ENCODE measurements around the gene WDFY3. TPM values are rescaled to one million over a fixed set of nuclear protein-coding genes. Genes with fewer than 3 reads are reported as not detected.

WDFY3 gene
- total and polyA plus RNA-seq, 9 of the 15 experiments (the other 6 are each of a cell fraction or from before 2014, with no cell fraction given) = 0.58 to 13.5 (median 9.4) TPM

- Histone ChIP-seq H4K20me1 (replicated peaks; ENCODE audit: control insufficient read depth, insufficient read depth, low read length) (no peaks in the 10 kb centered on the region), H3K36me3 (ENCODE audit: control insufficient read depth, insufficient read depth, low read length) (0 out of 3 replicates have a peak, but pooled peaks cover 3% of the 10 kb centered on the region), H3K9me3 (replicated peaks; ENCODE audit: control insufficient read depth, insufficient read depth, low read depth, low read length) (no peaks in the 10 kb centered on the region), H3K4me1 (replicated peaks in 1 of 2; ENCODE audit: control insufficient read depth in 2 of 2, insufficient read depth in 2 of 2, low read length in 2 of 2) (no peaks in the 10 kb centered on the region), H3K4me3 (no peak overlapping the region), H3K27me3 (ENCODE audit: control insufficient read depth in 2 of 2, insufficient read depth in 2 of 2, low read length in 2 of 2) (no peaks in the 10 kb centered on the region), H2AFZ (ENCODE audit: low read depth, low read length) (no peak overlapping the region), H3K27ac (ENCODE audit: extremely low read depth, low read depth, low read length) (no peak overlapping the region), H3K79me2 (ENCODE audit: control insufficient read depth, insufficient read depth, low read length) (no peaks in the 10 kb centered on the region), H3K9me1 (ENCODE audit: control insufficient read depth, insufficient read depth, low read length) (no peaks in the 10 kb centered on the region), H3K4me2 (ENCODE audit: insufficient read depth, low read length) (no peak overlapping the region), H3K9ac (ENCODE audit: insufficient read depth in 1 of 2, low read depth in 2 of 2, low read length in 2 of 2) (no peak overlapping the region)
- intact Hi-C loops (cut with micrococcal nuclease) = no loop called here
- DNase-seq (ENCODE audit: extremely low read depth in 1 of 4, low spot score in 3 of 4) (no peak), FAIRE-seq (no peak), ATAC-seq (no peak)
- ChIA-PET POLR2A (no interaction called here), CTCF (ENCODE audit: low intra/inter-chr PET ratio) (no interaction called here)
- BruUV-seq (replicated peaks) = no TSS peak
- in situ Hi-C loops (cut with MboI) = no loop called here
- no peak for TF ChIP-seq ZBED1 (IDR thresholded peaks at IDR 0.05)
- TF ChIP-seq JUND (IDR thresholded peaks at IDR 0.05; ENCODE audit: borderline replicate concordance, low read depth, low read length) = no peak
- TF ChIP-seq JUND (tag; IDR thresholded peaks at IDR 0.05; ENCODE audit: borderline replicate concordance, low read depth, low read length) = no peak
- TF ChIP-seq, protein P1, sequence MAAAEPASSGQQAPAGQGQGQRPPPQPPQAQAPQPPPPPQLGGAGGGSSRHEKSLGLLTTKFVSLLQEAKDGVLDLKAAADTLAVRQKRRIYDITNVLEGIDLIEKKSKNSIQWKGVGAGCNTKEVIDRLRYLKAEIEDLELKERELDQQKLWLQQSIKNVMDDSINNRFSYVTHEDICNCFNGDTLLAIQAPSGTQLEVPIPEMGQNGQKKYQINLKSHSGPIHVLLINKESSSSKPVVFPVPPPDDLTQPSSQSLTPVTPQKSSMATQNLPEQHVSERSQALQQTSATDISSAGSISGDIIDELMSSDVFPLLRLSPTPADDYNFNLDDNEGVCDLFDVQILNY (CRISPR knock-in tag; IDR thresholded peaks at IDR 0.05) = no peak
- TF ChIP-seq BCL6 (CRISPR knock-in tag; IDR thresholded peaks at IDR 0.05) = no peak
- TF ChIP-seq PHB2 (IDR thresholded peaks at IDR 0.05; ENCODE audit: low read depth) = no peak
- no peak for TF ChIP-seq CHD1 (IDR thresholded peaks at IDR 0.05; ENCODE audit: low read length)
- TF ChIP-seq EP300 (IDR thresholded peaks at IDR 0.05; ENCODE audit: low read length) = no peak
- TF ChIP-seq ZNF431 (CRISPR knock-in tag; IDR thresholded peaks at IDR 0.05) = no peak
- TF ChIP-seq BACH1 (tag; IDR thresholded peaks at IDR 0.05) = no peak
- TF ChIP-seq TAF7 (tag; IDR thresholded peaks at IDR 0.05) = no peak
- TF ChIP-seq TAF1 (IDR thresholded peaks at IDR 0.05; ENCODE audit: control insufficient read depth, extremely low read depth, insufficient read depth, low read length, severe bottlenecking) = no peak
- TF ChIP-seq YY1 (IDR thresholded peaks at IDR 0.05; ENCODE audit: borderline replicate concordance in 1 of 3, control insufficient read depth in 1 of 3, extremely low read depth in 1 of 3, insufficient read depth in 3 of 3, insufficient read length in 1 of 3, insufficient replicate concordance in 2 of 3, low read depth in 1 of 3, low read length in 2 of 3) = no peak
- TF ChIP-seq ZNF639 (CRISPR knock-in tag; conservative IDR thresholded peaks at IDR 0.05 in 1 of 2, IDR thresholded peaks at IDR 0.05 in 1 of 2) = no peak
- TF ChIP-seq CBX3 (IDR thresholded peaks at IDR 0.05; ENCODE audit: borderline replicate concordance in 1 of 2, low read length in 2 of 2) = no peak
- TF ChIP-seq, protein P2, sequence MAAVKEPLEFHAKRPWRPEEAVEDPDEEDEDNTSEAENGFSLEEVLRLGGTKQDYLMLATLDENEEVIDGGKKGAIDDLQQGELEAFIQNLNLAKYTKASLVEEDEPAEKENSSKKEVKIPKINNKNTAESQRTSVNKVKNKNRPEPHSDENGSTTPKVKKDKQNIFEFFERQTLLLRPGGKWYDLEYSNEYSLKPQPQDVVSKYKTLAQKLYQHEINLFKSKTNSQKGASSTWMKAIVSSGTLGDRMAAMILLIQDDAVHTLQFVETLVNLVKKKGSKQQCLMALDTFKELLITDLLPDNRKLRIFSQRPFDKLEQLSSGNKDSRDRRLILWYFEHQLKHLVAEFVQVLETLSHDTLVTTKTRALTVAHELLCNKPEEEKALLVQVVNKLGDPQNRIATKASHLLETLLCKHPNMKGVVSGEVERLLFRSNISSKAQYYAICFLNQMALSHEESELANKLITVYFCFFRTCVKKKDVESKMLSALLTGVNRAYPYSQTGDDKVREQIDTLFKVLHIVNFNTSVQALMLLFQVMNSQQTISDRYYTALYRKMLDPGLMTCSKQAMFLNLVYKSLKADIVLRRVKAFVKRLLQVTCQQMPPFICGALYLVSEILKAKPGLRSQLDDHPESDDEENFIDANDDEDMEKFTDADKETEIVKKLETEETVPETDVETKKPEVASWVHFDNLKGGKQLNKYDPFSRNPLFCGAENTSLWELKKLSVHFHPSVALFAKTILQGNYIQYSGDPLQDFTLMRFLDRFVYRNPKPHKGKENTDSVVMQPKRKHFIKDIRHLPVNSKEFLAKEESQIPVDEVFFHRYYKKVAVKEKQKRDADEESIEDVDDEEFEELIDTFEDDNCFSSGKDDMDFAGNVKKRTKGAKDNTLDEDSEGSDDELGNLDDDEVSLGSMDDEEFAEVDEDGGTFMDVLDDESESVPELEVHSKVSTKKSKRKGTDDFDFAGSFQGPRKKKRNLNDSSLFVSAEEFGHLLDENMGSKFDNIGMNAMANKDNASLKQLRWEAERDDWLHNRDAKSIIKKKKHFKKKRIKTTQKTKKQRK (IDR thresholded peaks at IDR 0.05; ENCODE audit: borderline replicate concordance, low read depth, low read length) = no peak
- TF ChIP-seq, protein P3, sequence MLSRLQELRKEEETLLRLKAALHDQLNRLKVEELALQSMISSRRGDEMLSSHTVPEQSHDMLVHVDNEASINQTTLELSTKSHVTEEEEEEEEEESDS (CRISPR knock-in tag; IDR thresholded peaks at IDR 0.05) = no peak
These were observed 247.4 kb downstream of the WDFY3 start for GRCh38 chr4:84719115-84719514.
